Activated naive CD4-positive, alpha-beta T cell treated with anti-CD3 and anti-CD28 coated beads, Interleukin-2, amount 10 ng/mL, durations not matched to agents 7 days and 5 days (primary cell): Measurements from ENCODE around the gene VGLL4.

Source experiments
- CTCF ChIA-PET: fragments of 350-600 bp; sonication (Branson Sonifier 250); formaldehyde crosslinking; loops from one replicate; lab custom pipeline; 2021; ENCODE audit warnings: antibody characterized with exemption; lab: Charles Lee
- DNase-seq: peaks from one replicate; pipeline ENCODE4 v3.0.0-alpha.2; 2020
- H3K27ac Mint-ChIP-seq: one replicate; pipeline ENCODE4 v1.8.0; 2021; ENCODE audit warnings: mild to moderate bottlenecking, moderate library complexity, mixed read lengths
- H3K27me3 Mint-ChIP-seq: one replicate; pipeline ENCODE4 v1.8.0; 2021; ENCODE audit warnings: mild to moderate bottlenecking, mixed read lengths
- H3K36me3 Mint-ChIP-seq: one replicate; pipeline ENCODE4 v1.8.0; 2021; ENCODE audit warnings: mixed read lengths
- H3K4me1 Mint-ChIP-seq: one replicate; pipeline ENCODE4 v1.8.0; 2021; ENCODE audit warnings: mixed read lengths
- H3K4me3 Mint-ChIP-seq: one replicate; pipeline ENCODE4 v1.8.0; 2021; ENCODE audit warnings: mild to moderate bottlenecking, moderate library complexity, mixed read lengths
- H3K9me3 Mint-ChIP-seq: one replicate; pipeline ENCODE4 v1.8.0; 2021; ENCODE audit warnings: mixed read lengths

Gene VGLL4

DNA sequence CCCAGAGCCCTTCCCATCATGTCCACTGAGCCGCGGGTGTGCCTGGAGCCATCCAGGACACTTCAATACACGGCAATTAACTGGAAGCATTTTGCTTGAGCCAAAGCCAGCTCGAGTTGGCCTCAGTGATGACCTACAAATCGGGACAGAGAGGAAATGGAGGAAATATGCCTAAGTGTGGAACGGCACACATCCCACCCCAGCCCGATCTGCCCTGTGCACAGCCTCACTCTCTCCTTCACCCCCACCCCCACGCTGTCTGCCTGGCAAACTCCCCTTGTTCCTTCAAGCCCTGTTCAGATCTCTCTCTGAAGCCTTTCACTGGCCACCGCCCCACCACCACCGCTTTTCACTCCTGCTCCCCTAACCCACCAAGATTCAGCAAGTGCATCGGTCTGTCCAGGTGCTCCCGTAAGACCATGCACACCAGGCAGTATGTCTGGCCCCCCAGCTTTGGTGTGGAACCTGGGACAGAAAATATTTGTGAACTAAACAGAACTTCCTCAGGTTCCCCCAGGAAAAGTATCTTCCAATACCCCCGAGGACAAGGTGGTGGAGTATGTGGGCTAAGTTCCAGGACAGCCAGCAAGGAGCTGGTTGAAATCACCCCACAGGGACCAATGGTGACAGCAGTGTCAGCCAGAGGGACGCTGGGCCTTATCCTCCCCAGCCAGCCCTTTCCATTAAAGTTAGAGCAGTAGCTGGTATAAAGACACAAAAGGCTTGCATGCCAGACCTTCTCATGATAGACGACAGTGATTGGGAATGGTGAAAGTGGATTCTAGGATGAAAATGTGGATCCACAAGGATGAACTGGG is 83.7 kb downstream of the VGLL4 start:
- CTCF ChIA-PET = no interaction called here
- peak overlapping the region; percentile 39 for H3K27ac Mint-ChIP-seq
- H3K4me3 Mint-ChIP-seq = no peak overlapping the region
- H3K36me3 Mint-ChIP-seq = peaks cover 28% of the 10 kb centered on the region
- no peaks in the 10 kb centered on the region for H3K27me3 Mint-ChIP-seq
- H3K9me3 Mint-ChIP-seq = no peaks in the 10 kb centered on the region
- no peaks in the 10 kb centered on the region for H3K4me1 Mint-ChIP-seq
- DNase-seq = no peak

- no peak overlapping the region for H3K4me3 Mint-ChIP-seq
- H3K36me3 Mint-ChIP-seq = peaks cover 28% of the 10 kb centered on the region
- no peaks in the 10 kb centered on the region for H3K27me3 Mint-ChIP-seq
- no peak for DNase-seq
- CTCF ChIA-PET = no interaction called here
- H3K4me1 Mint-ChIP-seq = no peaks in the 10 kb centered on the region
- H3K9me3 Mint-ChIP-seq = no peaks in the 10 kb centered on the region
- no peak overlapping the region for H3K27ac Mint-ChIP-seq
Measured at GRCh38 chr3:11558918-11559815, 84.5 kb downstream of the VGLL4 start.

DNA sequence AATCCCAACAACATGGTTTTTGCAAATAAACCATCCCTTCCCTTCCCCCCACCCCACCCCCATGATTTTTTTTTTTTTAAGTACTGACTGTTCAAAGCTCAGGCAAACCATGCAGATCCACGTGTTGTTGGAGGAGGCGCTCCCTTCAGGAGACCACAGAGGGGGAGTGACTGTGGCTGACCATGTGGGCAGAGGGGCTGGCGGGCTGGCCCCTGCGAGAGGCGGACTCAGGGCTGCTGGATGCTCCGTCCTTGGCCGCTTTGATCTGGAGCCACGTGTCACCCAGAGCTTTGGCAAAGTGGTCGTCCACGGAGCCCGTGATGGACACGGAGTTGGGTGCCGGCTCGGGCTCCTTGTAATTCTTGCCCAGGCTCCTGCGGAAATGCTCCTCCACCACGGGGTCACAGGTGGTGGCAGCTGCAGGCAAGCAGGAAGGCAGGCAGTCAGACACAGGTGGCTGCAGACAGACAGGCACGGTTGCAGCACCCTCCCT is 85.3 kb downstream of the VGLL4 start:
- no peak for DNase-seq
- Mint-ChIP-seq H3K36me3 (peaks cover 25% of the 10 kb centered on the region), H3K9me3 (no peaks in the 10 kb centered on the region), H3K27ac (no peak overlapping the region), H3K27me3 (no peaks in the 10 kb centered on the region), H3K4me1 (no peaks in the 10 kb centered on the region), H3K4me3 (no peak overlapping the region)
- CTCF ChIA-PET = no interaction called here

GRCh38 chr3:11558002-11558401 is 85.7 kb downstream of the VGLL4 start:
- DNase-seq = no peak
- CTCF ChIA-PET = no interaction called here
- H3K27me3 Mint-ChIP-seq = no peaks in the 10 kb centered on the region
- H3K9me3 Mint-ChIP-seq = no peaks in the 10 kb centered on the region
- peaks cover 27% of the 10 kb centered on the region for H3K36me3 Mint-ChIP-seq
- peak overlapping the region; percentile 22 for H3K27ac Mint-ChIP-seq
- H3K4me1 Mint-ChIP-seq = no peaks in the 10 kb centered on the region
- no peak overlapping the region for H3K4me3 Mint-ChIP-seq

DNA sequence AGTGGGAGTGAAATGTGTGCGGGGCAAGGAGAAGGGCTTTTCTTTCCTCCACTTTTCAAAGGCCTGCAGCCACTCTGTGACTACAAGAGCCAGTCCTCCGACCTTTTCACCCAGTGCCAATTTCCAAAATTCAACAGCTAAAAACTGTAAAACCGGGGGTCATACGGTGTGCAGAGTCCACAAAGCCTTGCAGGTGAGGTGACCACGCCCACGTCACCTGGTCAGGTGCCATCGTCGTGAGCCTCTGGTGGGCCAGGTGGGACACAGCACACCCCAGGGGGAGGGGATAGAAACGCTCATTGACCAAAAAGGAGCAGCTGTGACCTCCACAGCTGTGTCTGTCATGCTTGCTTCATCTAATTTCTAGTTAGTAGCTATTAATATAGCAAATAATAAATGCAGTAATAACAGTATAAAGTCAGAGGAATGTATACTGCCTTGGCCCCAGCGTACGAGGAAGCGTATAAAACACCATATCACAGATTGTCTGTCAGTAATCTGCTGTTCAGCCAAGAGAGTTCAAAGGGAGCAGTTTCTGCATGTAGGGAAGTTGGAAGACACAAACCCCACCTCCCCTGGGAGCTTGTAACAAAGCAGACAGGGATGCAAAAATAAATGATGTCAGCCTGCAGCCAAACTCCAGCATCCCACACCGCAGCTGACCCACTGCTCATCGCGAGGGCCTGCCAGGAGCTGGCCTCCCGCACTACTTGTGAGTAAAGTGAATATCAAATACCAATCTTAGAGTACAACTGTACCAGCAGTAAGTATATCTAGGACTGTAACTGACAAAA is 86.7 kb downstream of the VGLL4 start:
- CTCF ChIA-PET = no interaction called here

GRCh38 chr3:11555881-11556633 is 87.7 kb downstream of the VGLL4 start:
- Mint-ChIP-seq H3K9me3 (no peaks in the 10 kb centered on the region), H3K4me3 (no peak overlapping the region), H3K36me3 (peaks cover 37% of the 10 kb centered on the region), H3K27ac (peak overlapping the region; percentile 20), H3K4me1 (peaks cover 2% of the 10 kb centered on the region), H3K27me3 (no peaks in the 10 kb centered on the region)
- CTCF ChIA-PET = interaction anchor here (0.6 kb wide), 1 partner anchor 177 kb away, joined by 3 read pairs; no protein-coding TSS in a partner anchor
- no peak for DNase-seq

More for the DNA sequence above, 86.7 kb downstream of the VGLL4 start:
- Mint-ChIP-seq H3K9me3 (no peaks in the 10 kb centered on the region), H3K4me1 (no peaks in the 10 kb centered on the region), H3K36me3 (peaks cover 36% of the 10 kb centered on the region), H3K4me3 (no peak overlapping the region), H3K27me3 (no peaks in the 10 kb centered on the region), H3K27ac (no peak overlapping the region)
- DNase-seq = no peak

DNA sequence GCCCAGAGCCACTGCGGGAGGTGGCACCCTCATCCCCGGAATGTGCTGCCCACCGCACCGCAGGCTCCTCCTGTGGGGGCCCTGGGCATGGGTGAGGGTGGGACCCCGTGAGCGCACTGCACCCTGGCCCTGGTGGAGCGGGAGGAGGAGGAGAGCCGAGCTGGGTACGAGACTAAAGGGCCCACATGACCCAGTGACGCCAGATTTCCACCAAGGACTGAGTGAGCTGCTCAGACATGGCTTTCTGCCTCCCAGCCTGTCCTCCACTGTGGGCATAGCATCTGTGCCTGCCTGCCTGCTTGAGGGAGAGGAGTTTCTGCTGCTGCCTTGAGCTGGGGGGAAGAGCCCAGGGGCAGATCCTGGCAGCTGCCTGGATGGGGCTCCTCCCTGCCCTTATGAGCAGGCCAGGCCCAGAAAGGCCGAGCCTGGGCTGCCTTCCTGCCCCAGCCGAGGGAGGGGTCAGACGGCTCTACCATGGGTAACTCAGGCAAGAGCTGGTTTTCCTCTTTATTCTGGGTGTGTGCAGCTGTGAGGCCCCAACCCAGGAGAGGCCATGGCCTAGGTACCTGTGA is 88.4 kb downstream of the VGLL4 start:
- no peaks in the 10 kb centered on the region for H3K27me3 Mint-ChIP-seq
- no peak for DNase-seq
- peaks cover 3% of the 10 kb centered on the region for H3K4me1 Mint-ChIP-seq
- no peak overlapping the region for H3K4me3 Mint-ChIP-seq
- CTCF ChIA-PET = no interaction called here
- no peaks in the 10 kb centered on the region for H3K9me3 Mint-ChIP-seq
- H3K36me3 Mint-ChIP-seq = peaks cover 37% of the 10 kb centered on the region
- no peak overlapping the region for H3K27ac Mint-ChIP-seq

DNA sequence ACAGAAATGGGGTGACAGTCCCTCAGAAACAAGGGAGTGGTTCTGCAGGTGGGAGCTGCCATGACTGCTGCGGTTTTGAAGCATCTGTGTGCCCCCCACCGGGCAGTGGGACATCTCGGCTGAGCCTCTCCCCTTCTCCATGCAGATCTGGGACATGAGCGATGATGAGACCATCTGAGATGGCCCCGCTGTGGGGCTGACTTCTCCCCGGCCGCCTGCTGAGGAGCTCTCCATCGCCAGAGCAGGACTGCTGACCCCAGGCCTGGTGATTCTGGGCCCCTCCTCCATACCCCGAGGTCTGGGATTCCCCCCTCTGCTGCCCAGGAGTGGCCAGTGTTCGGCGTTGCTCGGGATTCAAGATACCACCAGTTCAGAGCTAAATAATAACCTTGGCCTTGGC is 89.0 kb downstream of the VGLL4 start:
- Mint-ChIP-seq H3K4me3 (no peak overlapping the region), H3K9me3 (no peaks in the 10 kb centered on the region), H3K27me3 (no peaks in the 10 kb centered on the region), H3K36me3 (peaks cover 37% of the 10 kb centered on the region), H3K4me1 (peaks cover 3% of the 10 kb centered on the region), H3K27ac (no peak overlapping the region)
- CTCF ChIA-PET = no interaction called here
- no peak for DNase-seq

DNA sequence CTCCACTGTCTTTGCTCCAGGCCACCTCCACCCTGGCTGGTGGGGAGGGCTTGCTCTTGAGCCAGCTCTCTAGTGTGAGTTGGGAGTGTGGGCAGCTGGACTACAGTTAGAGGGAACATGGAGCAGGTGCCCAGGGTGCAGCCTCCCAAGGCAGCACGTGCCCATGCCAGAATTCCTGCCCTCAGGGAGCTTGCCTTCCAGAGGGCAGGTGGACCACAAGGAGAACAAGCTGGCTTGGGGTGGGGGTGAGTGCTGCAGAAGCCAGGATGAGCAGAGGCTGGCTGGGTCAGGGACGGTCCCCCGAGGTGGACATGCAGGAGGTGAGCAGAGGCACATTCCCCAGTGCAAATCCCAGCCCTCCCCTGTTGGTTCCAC is 89.5 kb downstream of the VGLL4 start:
- Mint-ChIP-seq H3K9me3 (no peaks in the 10 kb centered on the region), H3K4me1 (peaks cover 3% of the 10 kb centered on the region), H3K27me3 (no peaks in the 10 kb centered on the region), H3K36me3 (peaks cover 39% of the 10 kb centered on the region), H3K4me3 (no peak overlapping the region), H3K27ac (no peak overlapping the region)
- CTCF ChIA-PET = no interaction called here
- DNase-seq = no peak

- peaks cover 37% of the 10 kb centered on the region for H3K36me3 Mint-ChIP-seq
- H3K4me1 Mint-ChIP-seq = peaks cover 3% of the 10 kb centered on the region
- H3K4me3 Mint-ChIP-seq = no peak overlapping the region
- H3K9me3 Mint-ChIP-seq = no peaks in the 10 kb centered on the region
- H3K27ac Mint-ChIP-seq = no peak overlapping the region
- no peak for DNase-seq
- CTCF ChIA-PET = no interaction called here
- H3K27me3 Mint-ChIP-seq = no peaks in the 10 kb centered on the region
Measured at GRCh38 chr3:11553436-11554235, 90.1 kb downstream of the VGLL4 start.

DNA sequence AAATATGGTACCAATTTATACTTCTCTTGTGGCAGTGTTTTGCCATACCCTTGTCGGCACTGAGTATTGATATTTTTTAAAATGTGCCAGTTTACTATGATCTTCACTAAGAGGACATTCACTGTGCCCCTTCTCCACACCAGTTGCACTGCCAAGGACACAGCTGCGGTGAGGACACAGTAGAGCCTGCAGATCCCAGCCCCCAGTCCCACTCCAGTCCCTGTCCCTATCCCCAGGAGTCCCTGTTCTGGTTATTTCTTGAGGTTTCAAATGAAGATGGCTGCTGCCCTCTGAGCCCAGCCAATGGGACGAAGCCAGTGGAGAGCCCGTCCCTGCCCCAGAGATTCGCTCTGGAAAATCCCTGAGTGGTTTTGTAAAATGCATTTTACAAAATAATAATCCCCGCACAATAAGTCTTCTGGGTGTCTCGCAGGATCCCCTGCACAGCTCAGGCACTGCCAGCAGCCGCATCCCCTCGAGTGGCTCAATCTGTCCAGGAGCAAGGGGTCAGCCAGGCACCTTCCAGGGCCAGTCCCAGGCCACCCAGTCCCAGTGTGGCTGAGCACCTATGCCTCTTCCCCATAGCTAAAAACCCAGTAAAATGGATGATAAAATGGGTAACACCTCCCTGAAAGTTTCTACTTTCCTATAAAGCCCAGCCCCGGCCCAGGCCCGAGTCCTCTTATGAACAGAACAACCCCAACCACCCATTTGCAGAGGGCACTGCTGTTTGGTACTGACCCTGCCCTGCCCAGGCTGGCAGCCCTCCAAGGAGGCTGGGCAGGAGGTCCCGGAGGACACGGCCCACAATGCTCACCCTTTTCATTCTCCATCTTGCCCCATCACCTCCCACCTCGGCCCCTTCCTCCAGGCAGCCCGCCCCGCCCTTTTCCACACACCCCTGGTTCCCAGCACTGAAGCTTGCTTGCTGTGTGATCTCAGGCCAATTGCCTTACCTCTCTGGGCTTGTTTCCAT is 91.1 kb downstream of the VGLL4 start:
- Mint-ChIP-seq H3K4me1 (peaks cover 3% of the 10 kb centered on the region), H3K27me3 (no peaks in the 10 kb centered on the region), H3K9me3 (no peaks in the 10 kb centered on the region), H3K27ac (no peak overlapping the region), H3K4me3 (no peak overlapping the region), H3K36me3 (peaks cover 30% of the 10 kb centered on the region)
- no peak for DNase-seq
- CTCF ChIA-PET = no interaction called here

DNA sequence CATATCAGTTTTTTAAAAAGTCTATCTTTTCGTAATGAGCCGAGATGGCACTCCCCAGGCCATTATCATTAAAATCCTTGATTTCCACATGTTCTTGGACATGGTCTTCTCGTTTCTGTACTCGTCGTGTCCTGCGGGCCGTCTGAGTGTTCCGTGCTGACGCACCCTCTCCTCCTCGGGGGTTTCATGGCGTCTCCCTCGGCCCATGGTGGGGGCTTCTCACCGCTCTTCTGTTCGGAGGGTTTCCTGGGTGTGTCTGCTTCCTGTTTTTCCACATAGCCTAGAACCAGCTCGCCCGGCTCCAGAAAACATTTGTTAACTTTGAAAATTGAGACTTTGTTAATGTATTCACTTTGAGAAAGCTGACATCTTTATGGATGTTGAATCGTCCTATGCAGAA is 92.7 kb downstream of the VGLL4 start:
- CTCF ChIA-PET = no interaction called here
- no peaks in the 10 kb centered on the region for H3K27me3 Mint-ChIP-seq
- no peak overlapping the region for H3K4me3 Mint-ChIP-seq
- H3K9me3 Mint-ChIP-seq = no peaks in the 10 kb centered on the region
- H3K36me3 Mint-ChIP-seq = peaks cover 22% of the 10 kb centered on the region
- no peak for DNase-seq
- H3K27ac Mint-ChIP-seq = no peak overlapping the region
- peaks cover 3% of the 10 kb centered on the region for H3K4me1 Mint-ChIP-seq
